ENCODE measurements around the gene EPHA6. TPM values are rescaled to one million over a fixed set of nuclear protein-coding genes. Genes with fewer than 3 reads are reported as not detected.

Gene EPHA6
- total and polyA plus RNA-seq, 2 donors (not counting 1 experiment from before 2014, with no cell fraction given) = not detected

DNA sequence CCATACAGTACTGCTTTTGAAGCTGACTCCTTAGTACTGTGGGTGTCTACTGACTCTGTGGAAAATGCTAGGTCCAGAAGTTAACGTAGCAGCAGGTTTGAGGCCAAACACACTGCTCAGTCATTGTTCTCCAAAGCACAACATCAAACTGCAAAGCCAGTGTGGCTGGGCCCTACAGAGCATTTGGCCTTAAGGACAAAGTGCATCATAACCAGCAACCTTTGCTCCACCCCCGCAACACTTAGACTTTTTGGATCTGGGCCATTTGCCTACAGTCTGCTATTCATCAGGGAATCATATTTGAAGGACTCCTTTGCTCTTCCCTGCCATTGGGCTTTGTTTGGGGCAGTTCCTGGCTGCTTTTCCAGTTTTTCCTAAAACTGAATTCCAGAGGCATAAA is 907.1 kb downstream of the EPHA6 start:
- Histone ChIP-seq H3K9me3 (ENCODE audit: control extremely low read depth in 1 of 3, control insufficient read depth in 2 of 3, insufficient read depth in 1 of 3, low read length in 2 of 3) (no peaks in the 10 kb centered on the region), H3K36me3 (replicated peaks in 1 of 2; ENCODE audit: control extremely low read depth in 1 of 2, control insufficient read depth in 1 of 2, extremely low read depth in 1 of 2, insufficient read depth in 2 of 2, low read length in 1 of 2) (no peaks in the 10 kb centered on the region), H4K20me1 (ENCODE audit: control insufficient read depth, insufficient read depth, low read length, poor library complexity, severe bottlenecking) (no peaks in the 10 kb centered on the region), H3K4me1 (ENCODE audit: control insufficient read depth in 2 of 2, insufficient read depth in 2 of 2, low read length in 2 of 2) (no peaks in the 10 kb centered on the region), H2AFZ (ENCODE audit: insufficient read depth, low read depth, low read length, poor library complexity, severe bottlenecking) (no peak overlapping the region), H3K27me3 (replicated peaks in 1 of 4; ENCODE audit: control extremely low read depth in 1 of 4, control insufficient read depth in 3 of 4, insufficient read depth in 4 of 4, low read length in 3 of 4) (no peaks in the 10 kb centered on the region), H3K27ac (ENCODE audit: low read length in 2 of 2) (no peak overlapping the region), H3K79me2 (ENCODE audit: control insufficient read depth, insufficient read depth, low read length) (no peaks in the 10 kb centered on the region), H3K9ac (ENCODE audit: low read length) (no peak overlapping the region), H3K4me2 (replicated peaks; ENCODE audit: low read depth, low read length, poor library complexity, severe bottlenecking) (no peak overlapping the region), H3K4me3 (ENCODE audit: control extremely low read depth in 1 of 5, extremely low read depth in 1 of 5, insufficient read depth in 1 of 5, low read depth in 2 of 5, low read length in 4 of 5) (no peak overlapping the region)
- H3K27me3 Mint-ChIP-seq = no peaks in the 10 kb centered on the region
- ChIA-PET CTCF (no interaction called here), POLR2A (no interaction called here)
- no peak overlapping the region for H3K27ac Mint-ChIP-seq
- DNase-seq (no peak), ATAC-seq (ENCODE audit: low read depth) (no peak)
- intact Hi-C loops (cut with micrococcal nuclease) = no loop called here
- WGBS (ENCODE audit: insufficient coverage) = 93% methylated on average over 2 of the region's 2 CpGs
- TF ChIP-seq, protein P1, sequence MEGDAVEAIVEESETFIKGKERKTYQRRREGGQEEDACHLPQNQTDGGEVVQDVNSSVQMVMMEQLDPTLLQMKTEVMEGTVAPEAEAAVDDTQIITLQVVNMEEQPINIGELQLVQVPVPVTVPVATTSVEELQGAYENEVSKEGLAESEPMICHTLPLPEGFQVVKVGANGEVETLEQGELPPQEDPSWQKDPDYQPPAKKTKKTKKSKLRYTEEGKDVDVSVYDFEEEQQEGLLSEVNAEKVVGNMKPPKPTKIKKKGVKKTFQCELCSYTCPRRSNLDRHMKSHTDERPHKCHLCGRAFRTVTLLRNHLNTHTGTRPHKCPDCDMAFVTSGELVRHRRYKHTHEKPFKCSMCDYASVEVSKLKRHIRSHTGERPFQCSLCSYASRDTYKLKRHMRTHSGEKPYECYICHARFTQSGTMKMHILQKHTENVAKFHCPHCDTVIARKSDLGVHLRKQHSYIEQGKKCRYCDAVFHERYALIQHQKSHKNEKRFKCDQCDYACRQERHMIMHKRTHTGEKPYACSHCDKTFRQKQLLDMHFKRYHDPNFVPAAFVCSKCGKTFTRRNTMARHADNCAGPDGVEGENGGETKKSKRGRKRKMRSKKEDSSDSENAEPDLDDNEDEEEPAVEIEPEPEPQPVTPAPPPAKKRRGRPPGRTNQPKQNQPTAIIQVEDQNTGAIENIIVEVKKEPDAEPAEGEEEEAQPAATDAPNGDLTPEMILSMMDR (IDR thresholded peaks at IDR 0.05) = no peak
- TF ChIP-seq EZH2 (IDR thresholded peaks at IDR 0.05; ENCODE audit: borderline replicate concordance, insufficient read depth, low read depth, low read length, poor library complexity, severe bottlenecking) = no peak
- no peaks in the 10 kb centered on the region for H3K9me3 Mint-ChIP-seq (ENCODE audit: insufficient read depth)
- no peaks in the 10 kb centered on the region for H3K4me1 Mint-ChIP-seq
- no peak overlapping the region for H3K4me3 Mint-ChIP-seq

DNA sequence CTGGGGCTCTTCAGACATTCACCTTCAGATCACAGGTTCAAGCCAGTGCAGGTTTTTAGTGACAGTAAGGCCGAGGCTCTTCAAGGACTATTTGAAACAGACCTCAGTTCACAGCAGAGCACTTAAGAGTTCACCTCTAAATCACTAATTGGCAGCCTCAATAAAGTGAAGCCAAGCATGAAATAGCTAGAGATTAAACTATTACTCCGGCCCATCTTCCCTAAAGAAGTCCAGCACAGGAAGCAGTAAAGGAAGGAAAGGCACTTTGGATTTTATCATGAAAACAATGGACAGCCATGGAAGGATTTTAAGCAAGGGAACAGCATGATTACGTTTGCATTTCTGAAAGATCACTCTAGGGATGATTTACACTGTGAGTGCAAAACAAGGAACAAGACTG is 922.5 kb downstream of the EPHA6 start:
- 36% methylated on average over 2 of the region's 3 CpGs for WGBS (ENCODE audit: insufficient coverage)

More for the DNA sequence above, 922.5 kb downstream of the EPHA6 start:
- Mint-ChIP-seq H3K9me3 (ENCODE audit: insufficient read depth) (no peaks in the 10 kb centered on the region), H3K27ac (no peak overlapping the region), H3K27me3 (peaks cover 22% of the 10 kb centered on the region), H3K4me1 (no peaks in the 10 kb centered on the region), H3K4me3 (no peak overlapping the region)
- Histone ChIP-seq H3K27ac (ENCODE audit: low read length in 2 of 2) (no peak overlapping the region), H3K9ac (ENCODE audit: low read length) (no peak overlapping the region), H3K36me3 (replicated peaks in 1 of 2; ENCODE audit: control extremely low read depth in 1 of 2, control insufficient read depth in 1 of 2, extremely low read depth in 1 of 2, insufficient read depth in 2 of 2, low read length in 1 of 2) (no peaks in the 10 kb centered on the region), H3K27me3 (replicated peaks in 1 of 4; ENCODE audit: control extremely low read depth in 1 of 4, control insufficient read depth in 3 of 4, insufficient read depth in 4 of 4, low read length in 3 of 4) (no peaks in the 10 kb centered on the region), H2AFZ (ENCODE audit: insufficient read depth, low read depth, low read length, poor library complexity, severe bottlenecking) (no peak overlapping the region), H3K4me1 (ENCODE audit: control insufficient read depth in 2 of 2, insufficient read depth in 2 of 2, low read length in 2 of 2) (no peaks in the 10 kb centered on the region), H3K9me3 (ENCODE audit: control extremely low read depth in 1 of 3, control insufficient read depth in 2 of 3, insufficient read depth in 1 of 3, low read length in 2 of 3) (no peaks in the 10 kb centered on the region), H3K4me2 (replicated peaks; ENCODE audit: low read depth, low read length, poor library complexity, severe bottlenecking) (no peak overlapping the region), H3K4me3 (ENCODE audit: control extremely low read depth in 1 of 5, extremely low read depth in 1 of 5, insufficient read depth in 1 of 5, low read depth in 2 of 5, low read length in 4 of 5) (no peak overlapping the region), H3K79me2 (ENCODE audit: control insufficient read depth, insufficient read depth, low read length) (no peaks in the 10 kb centered on the region), H4K20me1 (ENCODE audit: control insufficient read depth, insufficient read depth, low read length, poor library complexity, severe bottlenecking) (no peaks in the 10 kb centered on the region)
- ChIA-PET POLR2A (no interaction called here), CTCF (no interaction called here)
- intact Hi-C loops (cut with micrococcal nuclease) = no loop called here
- TF ChIP-seq, protein P1 (IDR thresholded peaks at IDR 0.05) = no peak
- no peak for TF ChIP-seq EZH2 (IDR thresholded peaks at IDR 0.05; ENCODE audit: borderline replicate concordance, insufficient read depth, low read depth, low read length, poor library complexity, severe bottlenecking)
- ATAC-seq (ENCODE audit: low read depth) (no peak), DNase-seq (no peak)

Data from B cell (primary cell).